ENCODE data around the gene MLLT3.

DNA sequence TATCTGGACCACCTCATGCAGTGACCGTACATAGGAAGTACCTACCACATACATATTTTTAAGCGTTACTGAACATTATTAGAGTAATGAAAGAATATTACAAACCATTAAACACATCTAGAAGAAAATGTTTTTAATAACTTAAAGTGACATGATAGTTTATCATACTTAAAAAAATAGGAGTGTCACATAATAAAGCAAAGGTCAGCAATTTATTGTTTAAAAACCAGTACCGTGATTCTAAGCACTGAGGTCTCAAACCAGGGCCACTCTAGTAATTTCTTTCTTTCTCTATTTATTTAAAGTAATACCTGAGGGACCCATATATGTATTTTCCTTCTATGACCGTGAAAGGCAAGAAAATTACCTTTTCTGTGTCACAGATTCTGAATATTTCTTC lies 216.0 kb downstream of the MLLT3 start:
- no peak for TF ChIP-seq TAF1 (IDR thresholded peaks at IDR 0.05; ENCODE audit: borderline replicate concordance, insufficient read depth, low read length)
- TF ChIP-seq REST (IDR thresholded peaks at IDR 0.05; ENCODE audit: insufficient read depth in 1 of 2, low read depth in 2 of 2, low read length in 2 of 2), result no peak
- TF ChIP-seq POLR2AphosphoS5 (IDR thresholded peaks at IDR 0.05; ENCODE audit: low read depth, low read length), result no peak
- TF ChIP-seq FOXP2 (optimal IDR thresholded peaks at IDR 0.05; ENCODE audit: borderline replicate concordance, extremely low read depth, extremely low read length, insufficient read depth), result no peak

Measured in PFSK-1 (cell line).